NCI-H1105 treated with DMSO at 0.1 percent for 48 hours (cell line): Measurements from ENCODE around the gene MYADML2.

Experiments used
- DNase-seq: peaks from one replicate; lab custom pipeline; 2025; lab: John Stamatoyannopoulos, UW

MYADML2 gene

DNA sequence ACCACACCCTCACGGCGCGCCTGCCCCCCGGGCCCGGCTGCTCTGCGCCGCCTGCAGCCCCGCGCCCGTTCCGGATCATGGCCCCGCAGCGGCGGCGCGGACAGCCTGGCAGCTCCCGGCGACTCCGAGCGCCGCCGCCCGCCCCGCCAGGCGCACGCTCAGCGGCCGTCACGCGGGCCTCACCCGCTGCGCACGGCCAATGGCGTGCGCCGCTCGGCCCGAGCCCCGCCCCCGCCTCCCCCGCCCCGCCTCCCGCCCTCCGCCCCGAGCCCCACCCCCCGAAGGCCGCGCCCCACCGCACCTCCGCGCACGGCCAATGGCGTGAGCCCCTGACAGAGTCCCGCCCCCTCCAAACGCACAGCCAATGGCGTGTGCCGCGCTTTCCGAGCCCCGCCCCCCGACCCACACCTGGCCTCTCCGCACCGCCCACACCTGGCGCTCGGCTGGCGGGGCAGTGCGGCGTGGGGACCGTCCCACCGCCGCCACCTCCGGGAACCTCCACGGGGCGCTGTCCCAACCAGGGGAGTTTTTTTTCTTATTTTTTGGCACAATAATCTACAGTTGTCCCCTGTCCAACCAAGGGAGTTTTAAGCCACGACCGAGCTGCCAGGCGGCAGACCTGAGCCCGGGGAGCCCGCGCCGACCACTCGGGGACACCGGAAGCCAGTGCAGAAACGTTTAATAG is 35.6 kb downstream of the MYADML2 start, which contains the start of gene PCYT2:
Gene PCYT2, minus strand, starts transcription at position 123 of the 685 bp plus-strand sequence. Its CDS starts 44 bp downstream, at position 79.
- DNase-seq: peak; percentile 81

DNA sequence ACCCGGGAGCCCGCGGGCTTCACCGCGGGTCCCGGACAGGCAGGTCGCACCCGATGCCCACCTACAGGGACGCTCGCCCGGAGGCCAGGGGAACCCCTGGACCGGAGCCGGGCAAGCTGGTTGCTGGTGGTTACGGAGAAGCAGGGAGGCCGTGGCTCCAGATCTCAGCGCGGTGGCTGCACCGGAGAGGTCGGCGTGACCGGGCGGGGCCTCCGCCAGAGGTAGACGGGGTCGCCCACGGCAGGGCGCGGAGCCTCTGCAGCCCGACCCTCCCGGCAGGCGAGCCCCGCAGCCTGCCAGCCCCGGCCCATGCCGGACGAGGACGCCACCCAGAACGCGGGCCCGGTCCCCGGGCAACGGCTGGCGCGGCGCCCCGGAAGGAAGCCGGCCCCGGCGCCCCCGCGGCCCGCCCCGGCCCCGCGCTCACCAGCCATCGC is 36.2 kb downstream of the MYADML2 start:
- no peak for DNase-seq

DNA sequence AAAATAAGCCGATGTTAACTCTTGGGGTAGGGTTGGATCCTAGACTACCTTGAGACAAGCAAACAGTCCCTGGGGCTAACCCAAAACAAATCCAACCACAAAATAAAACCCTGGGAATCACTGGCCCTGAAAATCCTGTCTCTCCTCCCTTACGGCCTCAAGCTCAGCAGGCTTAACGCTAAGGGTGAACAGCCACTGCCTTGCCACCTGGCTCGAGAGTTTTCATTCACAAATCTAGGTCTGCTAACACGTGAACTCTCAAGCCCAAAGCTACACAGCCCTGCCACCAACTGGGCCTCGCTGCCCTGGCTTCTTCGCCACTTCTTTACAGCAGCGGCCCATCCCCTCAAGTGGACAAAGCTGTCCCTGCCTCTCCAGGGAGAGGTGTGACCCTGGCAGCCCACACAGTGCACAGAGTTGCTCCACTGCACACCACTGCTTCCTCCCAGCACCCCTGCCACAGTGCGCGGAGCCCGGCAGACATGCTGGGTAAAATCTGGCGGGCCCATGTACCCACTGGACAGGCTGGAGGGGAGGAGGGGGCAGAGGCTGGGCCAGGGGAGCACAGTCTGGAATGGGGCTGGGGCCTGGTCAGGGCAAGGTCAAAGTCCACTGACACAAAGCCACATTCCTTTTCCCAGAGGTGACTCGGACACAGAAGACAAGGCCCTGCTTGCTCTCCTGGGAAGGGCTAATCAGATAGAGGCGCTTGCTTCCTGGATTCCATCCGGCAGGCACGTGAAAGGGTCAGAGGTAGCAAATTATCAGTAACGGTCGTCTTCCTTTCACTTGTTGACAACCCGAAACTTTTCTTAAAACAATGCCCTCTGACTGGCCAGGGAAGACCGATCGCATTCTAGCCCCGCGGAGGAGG is 36.8 kb downstream of the MYADML2 start:
- DNase-seq: no peak

DNA sequence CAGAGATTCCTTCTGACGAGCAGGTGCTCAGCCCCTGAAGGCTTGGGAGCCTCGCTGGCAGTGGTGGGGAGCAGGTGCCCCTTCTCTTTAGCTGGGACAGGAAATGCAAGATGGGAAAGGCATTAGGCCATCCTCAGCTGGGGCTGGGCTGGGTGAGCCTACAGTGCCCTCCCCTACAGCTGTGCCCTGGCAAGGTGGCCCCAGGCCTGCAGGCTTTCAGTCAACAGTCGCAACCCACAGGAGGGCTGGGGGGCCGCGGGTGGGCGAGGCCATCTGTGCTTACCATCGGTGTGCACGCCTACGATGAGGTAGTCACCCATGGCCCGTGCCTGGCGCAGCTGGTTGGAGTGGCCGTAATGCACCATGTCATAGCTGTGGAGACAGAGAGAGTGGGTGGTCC is 37.8 kb downstream of the MYADML2 start:
- DNase-seq: no peak

DNA sequence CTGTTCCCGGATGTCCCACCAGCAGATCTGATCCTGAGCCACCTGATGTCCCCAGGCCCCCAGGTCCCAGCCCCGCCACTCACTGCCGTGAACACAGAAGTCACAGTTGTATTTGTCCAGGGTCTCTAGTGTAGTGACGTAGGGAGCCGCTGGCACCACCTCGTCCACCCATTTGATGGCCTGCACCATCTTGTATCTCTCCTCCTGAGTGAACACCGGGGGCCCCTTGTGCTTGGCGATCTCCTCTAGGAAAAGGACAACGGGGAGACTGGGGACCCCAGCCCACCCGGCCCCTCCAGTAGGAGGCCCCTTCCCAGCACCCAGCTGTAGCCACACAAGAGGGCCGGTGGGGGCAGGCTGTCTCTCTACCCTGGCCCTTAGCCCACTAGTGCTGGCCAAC is 38.2 kb downstream of the MYADML2 start:
- no peak for DNase-seq

DNA sequence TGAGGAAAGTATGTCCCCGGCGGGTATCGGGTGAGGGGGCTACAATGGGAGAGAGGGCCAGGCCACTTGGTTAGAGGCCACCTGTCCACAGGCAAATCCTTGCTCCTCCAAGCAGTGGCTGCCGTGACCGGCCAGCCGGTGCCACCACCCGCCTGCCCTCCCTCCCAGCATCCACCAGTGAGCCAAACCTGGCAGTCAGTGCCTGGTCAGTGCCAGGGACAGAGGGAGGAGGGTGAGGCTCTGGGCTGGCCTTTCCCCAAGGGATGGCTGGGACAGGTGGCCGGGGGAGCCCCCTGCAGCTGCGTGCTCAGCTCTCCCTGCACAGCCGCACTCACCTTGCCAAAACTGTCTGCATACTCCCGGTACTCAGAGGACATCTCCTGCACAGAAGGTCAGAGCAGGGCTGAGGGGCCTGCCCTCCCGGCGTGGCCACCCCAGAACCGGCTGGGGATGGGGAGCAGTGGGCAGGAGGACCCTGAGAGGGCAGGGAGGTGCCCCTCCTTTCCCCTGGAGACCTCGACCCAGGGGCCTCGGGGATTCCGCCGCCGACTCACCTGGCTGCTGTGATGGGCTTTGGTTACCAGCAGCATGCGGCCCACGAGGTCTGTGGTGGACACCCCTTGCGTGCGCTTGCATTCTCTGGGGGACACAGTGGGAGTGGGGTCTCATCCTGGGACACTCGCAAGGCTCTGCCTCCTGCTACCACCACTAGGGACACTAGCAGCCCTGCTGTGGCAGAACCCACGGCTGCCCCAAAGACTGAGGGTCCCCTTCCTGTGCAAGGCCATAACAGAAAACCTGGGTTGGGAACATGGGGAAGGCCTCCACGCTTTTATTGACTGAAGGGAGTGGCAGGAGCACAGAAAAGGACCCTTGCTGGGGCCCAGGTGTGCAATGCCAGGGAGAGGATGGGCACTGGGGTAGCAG is 39.6 kb downstream of the MYADML2 start:
- DNase-seq: no peak

DNA sequence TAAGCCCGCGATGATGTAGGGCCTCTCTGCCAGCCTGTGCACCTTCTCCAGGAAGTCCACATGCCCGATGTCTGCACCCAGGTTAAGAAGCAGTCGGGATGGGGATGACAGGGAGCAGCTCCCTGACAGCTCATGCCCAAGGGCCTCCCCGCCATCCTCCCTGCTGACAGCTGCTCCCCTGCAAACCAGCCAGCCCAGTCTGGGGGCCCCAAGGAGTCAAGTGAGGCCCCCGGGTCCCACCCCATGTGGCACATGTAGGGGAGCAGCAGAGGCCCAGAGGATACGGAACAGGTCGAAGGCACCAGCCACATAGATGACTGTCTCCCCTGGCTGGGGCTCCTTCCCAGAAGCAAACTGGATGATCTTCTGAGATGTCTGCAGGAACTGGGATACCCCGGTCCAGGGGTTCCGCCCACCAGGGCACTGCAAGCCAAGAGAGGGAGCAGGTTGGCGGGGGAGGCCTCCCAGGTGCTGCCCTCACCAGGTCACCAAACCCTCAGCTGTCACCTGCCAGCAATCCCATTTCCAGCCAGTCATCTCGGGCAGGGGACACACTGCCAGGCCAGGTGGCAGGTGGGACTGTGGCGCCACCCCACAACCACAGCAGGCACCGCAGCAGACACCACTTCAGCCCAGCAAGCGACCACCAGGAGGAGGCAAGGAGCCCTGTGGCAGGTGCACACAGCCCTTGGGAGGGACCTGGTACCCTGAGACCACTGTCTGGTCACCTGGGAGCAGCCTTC is 40.4 kb downstream of the MYADML2 start:
- DNase-seq: no peak

DNA sequence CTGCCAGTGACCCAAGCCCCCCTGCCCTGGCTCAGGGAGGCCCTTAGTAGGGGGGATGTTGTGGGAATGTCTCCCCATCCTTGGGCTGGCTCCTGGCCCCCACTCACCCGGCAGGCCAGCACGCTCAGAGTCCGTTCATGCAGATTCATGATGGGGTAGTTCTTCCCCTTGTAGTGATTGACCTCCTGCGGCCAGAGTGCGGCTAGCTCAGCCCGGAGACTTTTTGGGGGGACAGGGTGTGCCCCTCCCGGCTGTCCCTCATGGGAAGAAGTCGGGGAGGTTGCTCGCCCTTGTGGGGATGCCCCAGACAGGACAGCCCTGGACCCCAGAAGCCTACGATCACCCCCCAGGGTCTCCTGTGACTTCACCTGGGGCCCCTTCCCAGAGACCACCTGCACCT is 41.0 kb downstream of the MYADML2 start:
- no peak for DNase-seq

DNA sequence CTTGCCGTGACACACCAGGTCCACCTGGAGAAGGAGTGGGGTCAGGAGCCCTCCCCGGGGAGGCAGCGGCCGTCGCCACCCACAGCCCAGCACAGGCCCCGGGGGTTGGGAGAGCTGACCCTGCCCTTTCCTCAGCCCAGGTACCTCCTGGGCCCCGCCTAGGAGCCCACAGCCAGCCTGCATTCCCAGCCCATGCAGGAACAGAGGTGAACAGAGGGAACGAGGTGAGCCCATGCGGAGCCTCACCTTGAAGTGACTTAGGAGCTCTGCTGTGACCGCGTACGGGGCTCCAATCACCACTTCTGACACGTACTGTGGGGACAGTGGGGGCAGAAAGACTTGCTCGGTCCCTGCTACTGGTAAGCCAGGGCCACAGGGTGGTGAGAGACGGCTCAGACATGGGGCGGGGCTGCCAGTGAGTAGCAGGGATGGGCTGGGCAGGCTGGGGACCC is 41.6 kb downstream of the MYADML2 start:
- DNase-seq: no peak

DNA sequence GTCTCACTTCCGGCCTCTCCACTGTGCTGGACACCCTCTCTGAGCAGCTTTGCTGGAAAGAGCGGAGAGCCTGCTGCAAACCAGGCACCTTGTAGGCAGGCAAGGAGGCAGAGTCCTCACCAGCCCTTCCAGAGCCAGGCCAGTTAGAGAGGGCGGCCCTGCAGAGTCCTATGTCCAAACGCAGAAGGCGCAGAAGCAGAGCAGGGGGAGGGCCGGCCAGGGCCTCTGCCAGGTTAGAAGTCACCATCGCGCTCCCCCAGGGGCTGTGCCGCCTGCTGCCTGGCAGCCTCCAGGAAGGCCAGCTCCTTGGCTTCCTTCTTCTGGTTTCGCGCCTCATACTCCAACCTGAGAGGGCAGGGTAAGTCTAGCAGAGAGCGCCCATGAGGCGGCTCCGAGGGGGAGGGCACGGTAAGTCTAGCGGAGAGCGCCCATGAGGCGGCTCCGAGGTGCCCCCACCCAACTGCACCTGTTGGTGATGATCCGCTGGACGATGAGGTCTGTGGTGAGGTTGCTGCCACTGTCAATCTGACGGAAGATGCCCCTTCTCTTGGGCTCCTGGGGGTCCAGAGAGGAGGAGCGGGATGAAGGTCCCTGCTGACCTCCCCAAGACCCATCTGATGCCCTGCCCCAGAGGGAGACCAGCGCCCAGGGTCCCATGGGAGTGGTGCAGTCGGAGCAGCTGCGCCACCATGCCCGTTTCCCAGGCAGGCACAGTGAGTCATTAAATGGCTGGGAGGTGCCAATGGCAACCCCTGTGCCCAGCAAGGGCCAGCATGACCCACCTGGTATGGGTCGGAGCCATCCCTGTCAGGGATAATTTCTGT is 42.2 kb downstream of the MYADML2 start:
- DNase-seq: no peak

DNA sequence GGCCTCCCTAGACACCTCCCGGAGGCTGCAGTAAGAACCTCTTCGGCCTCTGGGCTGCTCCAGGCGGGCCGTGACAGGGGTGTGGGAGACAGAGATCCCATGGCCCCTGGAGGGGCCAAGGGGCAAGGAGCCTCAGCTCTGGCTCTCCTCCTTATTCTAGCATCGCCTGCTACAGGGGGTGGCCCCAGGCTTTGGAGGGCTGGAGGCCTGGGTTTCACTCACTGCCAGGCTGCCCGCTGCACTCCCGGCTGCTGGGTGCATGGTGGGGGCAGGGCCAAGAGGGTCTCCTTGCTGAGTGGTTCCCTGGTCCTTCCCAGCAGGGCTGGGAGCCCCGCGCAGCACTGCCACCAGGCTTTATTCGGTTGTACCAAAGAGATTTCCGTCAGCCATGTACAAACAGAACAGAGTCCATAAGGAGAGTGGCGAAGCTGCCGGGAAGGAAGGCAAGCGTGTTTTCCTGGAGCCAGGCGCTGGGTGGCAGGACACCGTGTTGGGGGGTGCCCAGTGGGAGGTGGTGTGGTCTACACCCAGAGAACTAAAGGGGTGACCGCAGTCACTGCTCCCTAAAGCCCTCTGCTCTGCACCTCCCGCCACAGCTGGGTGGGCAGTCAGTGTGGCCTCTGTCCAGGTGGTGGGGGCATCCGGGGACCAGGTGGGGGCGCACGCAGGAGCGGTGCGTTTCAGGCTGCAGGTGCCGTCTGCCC is 43.0 kb downstream of the MYADML2 start:
- DNase-seq: no peak

DNA sequence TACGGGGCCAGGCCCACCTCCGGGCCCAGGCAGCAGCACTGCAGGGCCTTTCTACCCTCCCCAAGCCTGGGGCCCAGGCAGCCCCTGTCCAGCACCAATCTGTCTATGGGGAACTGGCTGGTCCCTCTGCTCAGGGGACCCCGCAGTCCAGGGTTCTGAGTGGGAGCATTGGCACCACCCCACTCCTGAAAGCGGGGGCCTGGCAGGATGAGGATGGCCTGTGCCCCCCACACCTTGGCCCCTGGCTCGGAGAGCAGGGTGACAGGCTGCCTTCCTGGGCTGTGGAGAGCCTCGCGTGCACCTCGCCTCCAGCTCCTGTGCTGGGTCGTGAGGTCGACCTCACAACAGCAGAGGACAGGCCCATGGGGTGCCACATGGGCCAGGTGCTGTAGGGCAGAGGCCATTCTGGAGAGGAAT is 43.6 kb downstream of the MYADML2 start:
- no peak for DNase-seq

DNA sequence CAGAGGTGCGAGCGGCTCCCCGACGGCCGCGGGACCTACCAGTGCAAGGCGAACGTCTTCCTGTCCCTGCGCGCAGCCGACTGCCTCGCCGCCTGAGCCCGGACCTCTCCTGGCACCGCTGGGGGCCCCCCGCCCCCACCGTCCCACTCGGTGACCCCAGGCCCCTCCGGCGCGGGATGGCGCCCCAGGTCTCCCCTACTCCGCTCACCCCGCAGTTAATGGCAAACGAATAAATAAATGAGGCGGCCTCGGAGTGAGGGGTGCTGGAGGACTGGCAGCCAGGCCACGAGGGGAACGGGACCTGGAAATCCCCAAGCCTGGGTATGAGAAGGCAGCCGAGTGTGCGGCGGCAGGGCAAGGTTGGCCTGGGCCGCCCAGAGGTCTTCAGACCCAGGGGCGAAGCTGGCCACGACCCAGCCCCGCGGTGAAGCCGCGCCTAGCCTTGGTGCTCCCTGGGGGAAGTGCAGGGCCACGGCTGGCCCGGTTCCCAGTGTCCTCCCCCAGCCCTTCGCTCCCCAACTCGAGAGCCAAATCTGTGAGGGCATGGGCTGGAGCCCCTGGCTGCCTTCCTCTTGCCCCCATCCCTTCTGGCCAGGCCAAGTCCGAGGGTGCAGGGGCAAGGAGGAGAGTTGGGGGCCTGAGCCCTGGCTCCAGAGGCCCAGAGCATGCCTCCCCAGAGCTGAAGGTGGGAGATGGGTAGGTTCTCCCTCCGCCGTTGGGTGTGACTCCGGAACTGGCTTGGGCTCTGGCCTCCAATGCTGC is 44.2 kb downstream of the MYADML2 start:
- DNase-seq: no peak

DNA sequence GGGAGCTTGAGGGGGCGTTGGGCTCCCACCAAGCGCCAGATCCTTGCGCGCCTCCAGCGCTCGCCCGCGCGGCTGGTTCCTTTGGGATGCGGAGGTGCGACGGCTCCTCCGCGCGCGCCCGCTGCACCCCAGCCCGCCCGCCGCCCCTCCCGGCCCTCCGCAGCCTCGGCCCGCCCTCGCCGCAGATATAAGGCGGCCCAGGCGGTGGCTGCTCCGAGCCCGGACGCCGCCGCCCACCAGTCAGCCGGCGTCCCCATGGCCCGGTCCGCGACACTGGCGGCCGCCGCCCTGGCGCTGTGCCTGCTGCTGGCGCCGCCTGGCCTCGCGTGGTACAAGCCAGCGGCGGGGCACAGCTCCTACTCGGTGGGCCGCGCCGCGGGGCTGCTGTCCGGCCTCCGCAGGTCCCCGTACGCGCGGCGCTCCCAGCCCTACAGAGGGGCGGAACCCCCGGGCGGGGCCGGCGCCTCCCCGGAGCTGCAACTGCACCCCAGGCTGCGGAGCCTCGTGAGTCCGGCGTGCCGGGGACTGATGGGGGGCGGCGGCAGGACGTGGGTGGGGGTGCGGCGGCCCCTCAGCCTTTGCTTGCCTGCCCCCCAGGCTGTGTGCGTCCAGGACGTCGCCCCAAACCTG is 44.9 kb downstream of the MYADML2 start, which contains the start of gene NPB:
Gene NPB, plus strand, starts transcription at position 216 of the 630 bp plus-strand sequence. Its CDS starts 40 bp downstream, at position 256.
- peak; percentile 38 for DNase-seq

DNA sequence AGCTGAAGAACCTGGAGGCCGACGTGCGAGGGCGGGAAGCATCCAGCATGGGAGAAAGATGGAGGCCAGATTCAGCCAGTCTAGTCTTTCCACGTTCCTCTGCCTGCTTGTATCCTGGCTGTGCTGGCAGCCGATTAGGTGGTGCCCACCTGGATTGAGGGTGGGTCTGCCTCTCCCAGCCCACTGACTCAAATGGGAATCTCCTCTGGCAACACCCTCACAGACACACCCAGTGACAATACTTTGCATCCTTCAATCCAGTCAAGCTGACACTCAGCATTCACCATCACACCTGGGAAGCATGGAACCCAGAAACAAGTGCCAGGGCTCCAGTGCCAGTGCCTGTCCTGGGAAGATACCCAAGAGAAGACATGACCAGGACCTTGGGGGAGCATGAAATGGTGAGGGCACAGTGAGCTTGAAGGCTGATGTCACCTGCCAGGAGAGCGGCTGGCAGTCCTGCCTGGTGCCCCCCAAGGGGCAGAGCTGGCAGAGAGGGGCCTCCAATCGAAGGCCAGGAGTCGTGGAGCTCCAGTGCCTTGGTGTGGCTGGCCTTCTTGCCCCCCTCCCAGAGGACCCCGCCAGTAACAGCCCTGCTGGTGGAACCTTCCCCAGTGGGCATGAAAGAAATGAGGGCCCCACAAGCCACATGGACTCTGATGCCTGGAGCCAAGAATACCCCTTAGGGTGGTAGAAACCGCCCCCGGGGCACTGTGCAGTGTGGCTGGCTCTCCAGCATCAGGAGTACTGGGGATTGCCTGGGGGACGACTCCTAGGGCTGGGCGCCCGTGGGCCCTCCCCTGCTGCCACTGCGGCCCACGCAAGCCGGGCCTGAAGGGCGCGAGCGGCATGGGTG is 45.6 kb downstream of the MYADML2 start:
- no peak for DNase-seq

DNA sequence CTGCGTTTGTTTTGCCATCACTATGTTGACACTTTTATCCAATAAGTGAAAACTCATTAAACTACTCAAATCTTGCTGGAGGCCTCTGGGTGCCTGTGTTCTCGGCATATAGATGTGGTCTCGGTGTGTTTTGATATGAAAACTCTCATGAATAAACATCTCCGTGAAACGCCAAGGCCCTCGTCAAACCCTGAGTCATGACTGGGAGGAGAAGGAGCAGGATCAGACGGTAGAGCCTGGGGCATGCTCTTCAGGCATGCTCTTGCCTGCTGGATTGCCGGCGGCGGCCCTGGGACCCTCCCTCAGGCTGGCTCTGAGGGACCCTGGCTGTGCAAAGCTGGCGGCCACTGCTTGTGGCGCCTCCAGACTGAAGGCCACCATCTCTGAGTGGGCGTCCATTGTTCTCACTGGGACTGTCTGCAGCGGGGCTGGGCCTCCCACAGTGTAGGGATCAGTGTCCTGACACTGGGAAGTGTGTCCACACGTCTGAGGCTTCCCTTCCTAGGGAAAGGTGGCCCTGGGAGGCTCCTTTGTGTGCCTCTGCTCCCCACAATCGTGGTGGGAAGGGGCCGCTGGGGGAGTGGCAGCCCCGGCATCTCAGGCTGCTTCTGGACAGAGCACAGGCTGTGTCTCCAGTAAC is 46.7 kb downstream of the MYADML2 start:
- DNase-seq: no peak
